ENCODE data around the gene SP1.
"Not testable (repeated sequence)": the region's sequence is repeated elsewhere in the genome, so short reads cannot be mapped to it uniquely, and the experiment has no call there.

SP1 gene

DNA sequence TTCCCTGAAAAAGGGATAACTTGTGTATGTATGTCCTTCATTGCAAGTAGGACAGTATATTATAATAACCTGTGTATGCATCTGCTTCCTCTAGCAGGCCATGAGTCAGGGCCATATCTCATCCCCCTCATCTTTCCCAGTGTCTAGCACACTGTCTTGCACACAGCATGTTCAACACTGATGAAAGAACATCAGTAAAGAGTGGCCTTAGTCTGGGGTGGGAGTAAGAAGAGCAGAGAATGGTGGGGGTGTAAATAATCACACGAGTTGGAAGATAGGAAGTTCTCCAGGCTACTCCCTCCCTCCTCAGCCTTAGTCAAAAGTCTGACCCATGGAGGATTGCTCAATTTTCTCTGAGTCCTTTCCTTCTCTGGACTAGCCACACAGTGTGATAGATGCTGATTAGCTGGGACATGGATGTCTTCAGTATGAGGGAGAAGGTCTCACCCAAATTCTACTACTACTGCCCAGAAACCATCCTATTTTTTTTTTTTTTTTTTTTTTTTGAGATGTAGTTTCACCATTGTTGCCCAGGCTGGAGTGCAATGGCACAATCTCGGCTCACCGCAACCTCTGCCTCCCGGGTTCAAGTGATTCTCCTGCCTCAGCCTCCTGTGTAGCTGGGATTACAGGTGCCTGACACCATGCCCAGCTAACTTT, 14.6 kb upstream of the SP1 start:
- Histone ChIP-seq H2AFZ (ENCODE audit: low read depth, low read length, severe bottlenecking) (no peak overlapping the region), H3K79me2 (ENCODE audit: insufficient read depth, low read length) (no peaks in the 10 kb centered on the region), H3K4me2 (ENCODE audit: low read depth, low read length, poor library complexity, severe bottlenecking) (no peak overlapping the region), H3K9ac (ENCODE audit: low read length) (no peak overlapping the region), H4K20me1 (ENCODE audit: low read depth, low read length) (no peaks in the 10 kb centered on the region), H3K4me3 (ENCODE audit: insufficient read depth, low read length, poor library complexity, severe bottlenecking) (no peak overlapping the region), H3K27me3 (ENCODE audit: low read length) (no peaks in the 10 kb centered on the region), H3F3A (ENCODE audit: insufficient read depth) (peaks cover 2% of the 10 kb centered on the region; the same call in 1 of the 2 replicates), H3K27ac (ENCODE audit: low read depth, low read length) (no peak overlapping the region), H3K36me3 (ENCODE audit: low read length) (no peaks in the 10 kb centered on the region), H3K9me3 (ENCODE audit: insufficient read depth, low read length) (no peaks in the 10 kb centered on the region), H3K9me2 (replicated peaks; ENCODE audit: insufficient read depth, low read length) (no peaks in the 10 kb centered on the region)
- TF ChIP-seq, protein P1, sequence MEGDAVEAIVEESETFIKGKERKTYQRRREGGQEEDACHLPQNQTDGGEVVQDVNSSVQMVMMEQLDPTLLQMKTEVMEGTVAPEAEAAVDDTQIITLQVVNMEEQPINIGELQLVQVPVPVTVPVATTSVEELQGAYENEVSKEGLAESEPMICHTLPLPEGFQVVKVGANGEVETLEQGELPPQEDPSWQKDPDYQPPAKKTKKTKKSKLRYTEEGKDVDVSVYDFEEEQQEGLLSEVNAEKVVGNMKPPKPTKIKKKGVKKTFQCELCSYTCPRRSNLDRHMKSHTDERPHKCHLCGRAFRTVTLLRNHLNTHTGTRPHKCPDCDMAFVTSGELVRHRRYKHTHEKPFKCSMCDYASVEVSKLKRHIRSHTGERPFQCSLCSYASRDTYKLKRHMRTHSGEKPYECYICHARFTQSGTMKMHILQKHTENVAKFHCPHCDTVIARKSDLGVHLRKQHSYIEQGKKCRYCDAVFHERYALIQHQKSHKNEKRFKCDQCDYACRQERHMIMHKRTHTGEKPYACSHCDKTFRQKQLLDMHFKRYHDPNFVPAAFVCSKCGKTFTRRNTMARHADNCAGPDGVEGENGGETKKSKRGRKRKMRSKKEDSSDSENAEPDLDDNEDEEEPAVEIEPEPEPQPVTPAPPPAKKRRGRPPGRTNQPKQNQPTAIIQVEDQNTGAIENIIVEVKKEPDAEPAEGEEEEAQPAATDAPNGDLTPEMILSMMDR (IDR thresholded peaks at IDR 0.05; ENCODE audit: insufficient read depth, low read length, poor library complexity, severe bottlenecking) = no peak
- no peak for TF ChIP-seq EZH2phosphoT487 (conservative IDR thresholded peaks at IDR 0.05; ENCODE audit: low read length)

DNA sequence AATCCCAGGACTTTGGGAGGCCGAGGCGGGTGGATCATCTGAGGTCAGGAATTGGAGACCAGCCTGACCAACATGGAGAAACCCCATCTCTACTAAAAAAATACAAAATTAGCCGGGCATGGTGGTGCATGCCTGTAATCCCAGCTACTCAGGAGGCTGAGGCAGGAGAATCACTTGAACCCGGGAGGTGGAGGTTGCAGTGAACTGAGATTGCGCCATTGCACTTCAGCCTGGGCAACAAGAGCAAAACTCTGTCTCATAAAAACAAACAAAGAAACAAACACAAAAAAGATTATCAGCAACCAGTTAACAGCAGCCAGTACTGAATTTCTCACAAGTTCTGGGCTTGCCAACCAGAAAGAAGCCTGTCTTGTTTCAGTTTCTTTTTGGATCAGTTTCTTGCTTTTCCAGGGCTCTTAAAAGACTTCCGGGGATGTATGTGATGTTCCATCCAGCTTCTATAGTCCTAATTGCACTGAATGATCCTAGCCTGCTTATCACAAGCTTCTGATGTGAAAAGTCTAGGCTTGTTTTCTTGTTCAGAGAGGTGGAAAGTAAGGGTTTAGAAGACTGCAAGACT, 6.3 kb upstream of the SP1 start:
- H3K4me2 ChIP-seq (ENCODE audit: low read depth, low read length, poor library complexity, severe bottlenecking); H3K79me2 ChIP-seq (ENCODE audit: insufficient read depth, low read length); H3K36me3 ChIP-seq (ENCODE audit: low read length); H3K9me2 ChIP-seq (replicated peaks; ENCODE audit: insufficient read depth, low read length); H3K27ac ChIP-seq (ENCODE audit: low read depth, low read length); H3K27me3 ChIP-seq (ENCODE audit: low read length); H2AFZ ChIP-seq (ENCODE audit: low read depth, low read length, severe bottlenecking); H4K20me1 ChIP-seq (ENCODE audit: low read depth, low read length); H3K9me3 ChIP-seq (ENCODE audit: insufficient read depth, low read length); H3K9ac ChIP-seq (ENCODE audit: low read length); H3K4me3 ChIP-seq (ENCODE audit: insufficient read depth, low read length, poor library complexity, severe bottlenecking): not testable (repeated sequence)
- peaks cover 23% of the 10 kb centered on the region for H3F3A ChIP-seq (ENCODE audit: insufficient read depth)

- H3K27ac ChIP-seq (ENCODE audit: low read depth, low read length); H3K9ac ChIP-seq (ENCODE audit: low read length); H4K20me1 ChIP-seq (ENCODE audit: low read depth, low read length); H2AFZ ChIP-seq (ENCODE audit: low read depth, low read length, severe bottlenecking); H3K36me3 ChIP-seq (ENCODE audit: low read length); H3K79me2 ChIP-seq (ENCODE audit: insufficient read depth, low read length); H3K9me2 ChIP-seq (replicated peaks; ENCODE audit: insufficient read depth, low read length); H3K9me3 ChIP-seq (ENCODE audit: insufficient read depth, low read length); H3K4me2 ChIP-seq (ENCODE audit: low read depth, low read length, poor library complexity, severe bottlenecking); H3K4me3 ChIP-seq (ENCODE audit: insufficient read depth, low read length, poor library complexity, severe bottlenecking); H3K27me3 ChIP-seq (ENCODE audit: low read length): not testable (repeated sequence)
- H3F3A ChIP-seq (ENCODE audit: insufficient read depth) = peaks cover 26% of the 10 kb centered on the region
Measured at GRCh38 chr12:53374277-53374676, 5.7 kb upstream of the SP1 start.

DNA sequence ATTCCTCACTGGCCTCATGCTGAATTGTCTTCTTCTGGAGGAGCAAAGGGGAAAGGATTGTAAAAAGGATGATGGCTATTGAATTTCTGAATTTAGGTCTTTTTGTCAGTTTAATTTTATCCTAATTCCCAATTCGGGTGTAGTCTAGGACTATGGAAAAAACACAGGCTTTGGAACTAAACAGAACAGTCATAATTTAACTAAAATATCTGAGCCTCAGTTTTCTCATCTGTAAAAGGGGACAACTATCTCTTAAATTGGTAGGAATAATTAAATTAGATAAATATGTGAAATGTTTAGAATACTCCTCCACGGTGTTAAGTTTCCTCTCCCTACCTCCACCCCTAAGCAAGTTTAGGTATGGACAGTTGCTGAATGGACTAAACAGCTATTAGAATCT, 3.2 kb upstream of the SP1 start:
- Histone ChIP-seq H3K79me2 (ENCODE audit: insufficient read depth, low read length) (peaks cover 8% of the 10 kb centered on the region), H3F3A (ENCODE audit: insufficient read depth) (peaks cover 29% of the 10 kb centered on the region; the same call in 1 of the 2 replicates), H3K9me2 (replicated peaks; ENCODE audit: insufficient read depth, low read length) (no peaks in the 10 kb centered on the region), H3K36me3 (ENCODE audit: low read length) (no peaks in the 10 kb centered on the region), H3K27me3 (ENCODE audit: low read length) (no peaks in the 10 kb centered on the region), H3K9ac (ENCODE audit: low read length) (no peak overlapping the region), H4K20me1 (ENCODE audit: low read depth, low read length) (no peaks in the 10 kb centered on the region), H2AFZ (ENCODE audit: low read depth, low read length, severe bottlenecking) (no peak overlapping the region), H3K4me3 (ENCODE audit: insufficient read depth, low read length, poor library complexity, severe bottlenecking) (no peak overlapping the region), H3K27ac (ENCODE audit: low read depth, low read length) (no peak overlapping the region), H3K4me2 (ENCODE audit: low read depth, low read length, poor library complexity, severe bottlenecking) (no peak overlapping the region), H3K9me3 (ENCODE audit: insufficient read depth, low read length) (no peaks in the 10 kb centered on the region)
- TF ChIP-seq, protein P1 (IDR thresholded peaks at IDR 0.05; ENCODE audit: insufficient read depth, low read length, poor library complexity, severe bottlenecking) = no peak
- TF ChIP-seq EZH2phosphoT487 (conservative IDR thresholded peaks at IDR 0.05; ENCODE audit: low read length) = no peak

Measured in SU-DHL-6 (cell line).